ENCODE measurements around the gene IMPA2. TPM values are rescaled to one million over a fixed set of nuclear protein-coding genes. Genes with fewer than 3 reads are reported as not detected.
"Not testable (repeated sequence)": the region's sequence is repeated elsewhere in the genome, so short reads cannot be mapped to it uniquely, and the experiment has no call there.

IMPA2 gene
- total and polyA plus RNA-seq, 4 experiments from 2014 or later: 4.9 to 9.8 (median 6.5) TPM

GRCh38 chr18:12034241-12035100 lies 53.2 kb downstream of the IMPA2 start:
- no peak for DNase-seq
- Mint-ChIP-seq H3K36me3 (no peaks in the 10 kb centered on the region), H3K9me3 (no peaks in the 10 kb centered on the region), H3K4me3 (no peak overlapping the region), H3K4me1 (peaks cover 0 to 4% (median under 1%) of the 10 kb centered on the region in 4 donors), H3K27ac (peak overlapping the region in 2 of 7 donors; percentile 31 to 70), H3K27me3 (peaks cover 5 to 10% of the 10 kb centered on the region in 2 donors)
- H3K9me3 ChIP-seq (ENCODE audit: control insufficient read depth in 1 of 2, low read length in 2 of 2): no peaks in the 10 kb centered on the region
- POLR2A ChIA-PET (ENCODE audit: partially characterized antibody): no interaction called here
- H3K27me3 ChIP-seq (ENCODE audit: insufficient read depth, low read length): peaks cover 6% of the 10 kb centered on the region
- intact Hi-C loops (cut with micrococcal nuclease): no loop called here
- peaks cover 4% of the 10 kb centered on the region for H3K4me1 ChIP-seq (ENCODE audit: insufficient read depth, low read length)
- CTCF ChIA-PET (ENCODE audit: partially characterized antibody): interaction anchor here (1.3 to 8.4 kb wide), 3 partner anchors 95 to 301 kb away, joined by 4 to 132 read pairs (median 12); no protein-coding TSS in a partner anchor
- H3K27ac ChIP-seq (ENCODE audit: low read depth, low read length): no peak overlapping the region
- H3K4me3 ChIP-seq (ENCODE audit: low read length in 2 of 2): no peak overlapping the region
- H3K36me3 ChIP-seq (ENCODE audit: insufficient read depth, low read length): no peaks in the 10 kb centered on the region

DNA sequence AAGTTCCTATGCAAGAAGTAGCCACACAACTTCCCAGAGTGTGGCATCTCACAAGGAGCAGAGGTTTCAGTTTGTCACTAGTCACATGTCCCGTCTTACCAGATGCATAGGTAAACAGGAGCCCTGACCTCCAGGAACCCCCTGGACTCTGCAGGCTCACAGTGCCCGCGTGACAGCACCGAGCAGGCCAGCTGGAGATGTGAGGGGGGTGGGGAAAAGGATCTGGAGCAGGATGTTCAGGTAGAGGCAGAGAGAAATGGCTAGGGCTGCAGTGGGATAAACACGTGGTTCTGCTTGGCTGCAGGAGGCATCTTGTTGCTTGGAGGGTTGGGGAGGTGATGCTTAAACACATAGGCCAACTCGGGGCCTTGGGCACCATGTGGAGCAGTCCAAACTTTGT lies 54.2 kb downstream of the IMPA2 start:
- peaks cover 6% of the 10 kb centered on the region for H3K27me3 ChIP-seq (ENCODE audit: insufficient read depth, low read length)
- POLR2A ChIA-PET (ENCODE audit: partially characterized antibody): no interaction called here
- intact Hi-C loops (cut with micrococcal nuclease): no loop called here
- Mint-ChIP-seq H3K36me3 (no peaks in the 10 kb centered on the region), H3K9me3 (no peaks in the 10 kb centered on the region), H3K4me1 (peaks cover 0 to 4% (median under 1%) of the 10 kb centered on the region in 4 donors), H3K27ac (no peak overlapping the region), H3K27me3 (peaks cover 5 to 13% of the 10 kb centered on the region in 2 donors), H3K4me3 (no peak overlapping the region)
- CTCF ChIA-PET (ENCODE audit: partially characterized antibody): interaction anchor here (1.3 to 8.4 kb wide), 2 partner anchors 96 to 302 kb away, joined by 4 to 132 read pairs; no protein-coding TSS in a partner anchor
- H3K27ac ChIP-seq (ENCODE audit: low read depth, low read length): no peak overlapping the region
- no peak overlapping the region for H3K4me3 ChIP-seq (ENCODE audit: low read length in 2 of 2)
- no peak for DNase-seq
- no peaks in the 10 kb centered on the region for H3K36me3 ChIP-seq (ENCODE audit: insufficient read depth, low read length)
- no peaks in the 10 kb centered on the region for H3K9me3 ChIP-seq (ENCODE audit: control insufficient read depth in 1 of 2, low read length in 2 of 2)
- H3K4me1 ChIP-seq (ENCODE audit: insufficient read depth, low read length): peaks cover 4% of the 10 kb centered on the region

DNA sequence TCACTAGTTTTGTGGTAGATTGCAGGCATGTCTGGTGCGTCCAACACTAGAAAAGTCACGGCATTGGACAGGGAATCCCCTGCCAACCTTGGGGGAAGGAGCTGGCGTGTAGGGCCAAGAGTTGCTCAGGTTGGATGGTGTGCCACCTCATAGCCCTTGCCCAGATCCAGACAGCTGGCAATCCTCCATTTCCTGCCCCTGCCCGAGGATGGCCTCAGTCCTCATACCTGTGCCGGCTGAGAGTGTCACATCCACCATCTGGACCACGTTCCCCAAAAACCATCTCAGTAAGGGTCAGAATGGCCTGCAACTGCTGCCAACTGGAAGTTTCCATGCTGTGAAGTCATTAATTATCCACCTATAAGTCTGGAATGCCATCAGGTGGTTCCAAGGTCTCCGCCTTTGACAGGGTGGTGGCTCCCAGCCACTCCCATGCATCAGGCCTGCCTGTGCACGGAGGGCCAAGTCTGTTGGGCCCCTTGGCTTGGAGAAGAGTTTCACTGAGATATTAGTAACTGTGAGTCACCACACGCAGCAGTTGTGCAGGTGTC lies 55.0 kb downstream of the IMPA2 start:
- no peak overlapping the region for H3K27ac Mint-ChIP-seq
- H3K27me3 Mint-ChIP-seq: peaks cover 5 to 13% of the 10 kb centered on the region in 2 donors
- peaks cover 0 to 4% (median under 1%) of the 10 kb centered on the region in 4 donors for H3K4me1 Mint-ChIP-seq
- H3K9me3 Mint-ChIP-seq: no peaks in the 10 kb centered on the region
- DNase-seq: no peak
- intact Hi-C loops (cut with micrococcal nuclease): no loop called here
- POLR2A ChIA-PET (ENCODE audit: partially characterized antibody): no interaction called here
- no peaks in the 10 kb centered on the region for H3K36me3 ChIP-seq (ENCODE audit: insufficient read depth, low read length)
- peaks cover 6% of the 10 kb centered on the region for H3K27me3 ChIP-seq (ENCODE audit: insufficient read depth, low read length)
- no peaks in the 10 kb centered on the region for H3K36me3 Mint-ChIP-seq
- H3K4me1 ChIP-seq (ENCODE audit: insufficient read depth, low read length): peaks cover 4% of the 10 kb centered on the region
- H3K27ac ChIP-seq (ENCODE audit: low read depth, low read length): no peak overlapping the region
- no peaks in the 10 kb centered on the region for H3K9me3 ChIP-seq (ENCODE audit: control insufficient read depth in 1 of 2, low read length in 2 of 2)
- no peak overlapping the region for H3K4me3 ChIP-seq (ENCODE audit: low read length in 2 of 2)
- CTCF ChIA-PET (ENCODE audit: partially characterized antibody): interaction anchor here (4.3 to 8.4 kb wide), 2 partner anchors 96 to 303 kb away, joined by 19 to 132 read pairs; no protein-coding TSS in a partner anchor
- no peak overlapping the region for H3K4me3 Mint-ChIP-seq

- Histone ChIP-seq H3K27ac (ENCODE audit: low read depth, low read length) (no peak overlapping the region), H3K36me3 (ENCODE audit: insufficient read depth, low read length) (no peaks in the 10 kb centered on the region), H3K4me3 (ENCODE audit: low read length in 2 of 2) (no peak overlapping the region), H3K4me1 (ENCODE audit: insufficient read depth, low read length) (peaks cover 4% of the 10 kb centered on the region), H3K9me3 (ENCODE audit: control insufficient read depth in 1 of 2, low read length in 2 of 2) (no peaks in the 10 kb centered on the region), H3K27me3 (ENCODE audit: insufficient read depth, low read length) (peaks cover 6% of the 10 kb centered on the region)
- POLR2A ChIA-PET (ENCODE audit: partially characterized antibody): no interaction called here
- H3K27ac Mint-ChIP-seq: no peak overlapping the region
- H3K27me3 Mint-ChIP-seq: peaks cover 7 to 20% of the 10 kb centered on the region in 2 donors
- peak in 2 of 5 donors; percentile 1 to 12 for DNase-seq
- intact Hi-C loops (cut with micrococcal nuclease): loop anchor here (2.0 kb wide), 1 partner anchor 1477 kb away; no protein-coding TSS in a partner anchor
- no peaks in the 10 kb centered on the region for H3K9me3 Mint-ChIP-seq
- peaks cover 0 to 4% (median under 1%) of the 10 kb centered on the region in 4 donors for H3K4me1 Mint-ChIP-seq
- H3K4me3 Mint-ChIP-seq: peak overlapping the region; percentile 33 to 70 (median 56)
- H3K36me3 Mint-ChIP-seq: no peaks in the 10 kb centered on the region
- CTCF ChIA-PET (ENCODE audit: partially characterized antibody): interaction anchor here (0.7 to 8.4 kb wide), 19 partner anchors 8 to 1187 kb away, joined by 3 to 132 read pairs (median 4); no protein-coding TSS in a partner anchor
Observed at GRCh38 chr18:12038082-12038638, 56.9 kb downstream of the IMPA2 start.

- intact Hi-C loops (cut with micrococcal nuclease): loop anchor here (1.0 to 2.0 kb wide), 3 partner anchors 101 to 1478 kb away; no protein-coding TSS in a partner anchor
- Histone ChIP-seq H3K27ac (ENCODE audit: low read depth, low read length) (no peak overlapping the region), H3K27me3 (ENCODE audit: insufficient read depth, low read length) (peaks cover 6% of the 10 kb centered on the region), H3K9me3 (ENCODE audit: control insufficient read depth in 1 of 2, low read length in 2 of 2) (no peaks in the 10 kb centered on the region), H3K4me1 (ENCODE audit: insufficient read depth, low read length) (peaks cover 4% of the 10 kb centered on the region), H3K36me3 (ENCODE audit: insufficient read depth, low read length) (no peaks in the 10 kb centered on the region), H3K4me3 (ENCODE audit: low read length in 2 of 2) (peak overlapping the region in 1 of 2 donors; percentile 12)
- ChIA-PET POLR2A (ENCODE audit: partially characterized antibody) (no interaction called here), CTCF (ENCODE audit: partially characterized antibody) (interaction anchor here (0.6 to 8.4 kb wide), 25 partner anchors 9 to 1188 kb away, joined by 3 to 132 read pairs (median 3); no protein-coding TSS in a partner anchor)
- H3K4me1 Mint-ChIP-seq: peaks cover 0 to 4% (median under 1%) of the 10 kb centered on the region in 4 donors
- H3K27ac Mint-ChIP-seq: no peak overlapping the region
- H3K36me3 Mint-ChIP-seq: no peaks in the 10 kb centered on the region
- peaks cover 7 to 20% of the 10 kb centered on the region in 2 donors for H3K27me3 Mint-ChIP-seq
- H3K4me3 Mint-ChIP-seq: peak overlapping the region; percentile 39 to 79 (median 66)
- DNase-seq: peak; percentile 48 to 74 (median 67)
- no peaks in the 10 kb centered on the region for H3K9me3 Mint-ChIP-seq
Observed at GRCh38 chr18:12038639-12039539, 57.6 kb downstream of the IMPA2 start.

GRCh38 chr18:12039540-12039930 lies 58.2 kb downstream of the IMPA2 start:
- H3K9me3 ChIP-seq (ENCODE audit: control insufficient read depth in 1 of 2, low read length in 2 of 2); H3K36me3 Mint-ChIP-seq; H3K27me3 ChIP-seq (ENCODE audit: insufficient read depth, low read length); DNase-seq; H3K27ac Mint-ChIP-seq; H3K9me3 Mint-ChIP-seq; POLR2A ChIA-PET (ENCODE audit: partially characterized antibody); H3K27ac ChIP-seq (ENCODE audit: low read depth, low read length); H3K4me1 ChIP-seq (ENCODE audit: insufficient read depth, low read length); H3K36me3 ChIP-seq (ENCODE audit: insufficient read depth, low read length); H3K4me3 ChIP-seq (ENCODE audit: low read length in 2 of 2); H3K4me1 Mint-ChIP-seq: not testable (repeated sequence)
- peaks cover 7 to 20% of the 10 kb centered on the region in 2 donors for H3K27me3 Mint-ChIP-seq
- intact Hi-C loops (cut with micrococcal nuclease): loop anchor here (1.0 to 2.0 kb wide), 3 partner anchors 101 to 1479 kb away; no protein-coding TSS in a partner anchor
- CTCF ChIA-PET (ENCODE audit: partially characterized antibody): interaction anchor here (0.6 to 8.4 kb wide), 19 partner anchors 9 to 384 kb away, joined by 3 to 132 read pairs (median 4); no protein-coding TSS in a partner anchor
- H3K4me3 Mint-ChIP-seq: peak overlapping the region in 4 of 8 donors; percentile 7 to 48 (median 22)
